Mammary epithelial cell (primary cell): Measurements from ENCODE around the gene PAK1.

Experiments
- EZH2 ChIP-seq: IDR thresholded peaks from 2 replicates; pipeline ENCODE4 v1.6.1; 2012; ENCODE audit warnings: low read length, inconsistent platforms, borderline replicate concordance
- TF ChIP-seq, protein P1 (sequence below), 2 donors: IDR thresholded peaks in 1 of 2; conservative IDR thresholded peaks in 1 of 2; 2 replicates each; pipeline ENCODE4 v1.5.1; 2011 to 2012; ENCODE audit warnings: inconsistent platforms in 2 of 2, low read length in 2 of 2, mild to moderate bottlenecking in 2 of 2, control low read depth in 1 of 2, low read depth in 1 of 2; ENCODE audit not compliant: insufficient read depth in 1 of 2; ENCODE audit errors: extremely low read depth in 1 of 2

- TF ChIP-seq, protein P1, sequence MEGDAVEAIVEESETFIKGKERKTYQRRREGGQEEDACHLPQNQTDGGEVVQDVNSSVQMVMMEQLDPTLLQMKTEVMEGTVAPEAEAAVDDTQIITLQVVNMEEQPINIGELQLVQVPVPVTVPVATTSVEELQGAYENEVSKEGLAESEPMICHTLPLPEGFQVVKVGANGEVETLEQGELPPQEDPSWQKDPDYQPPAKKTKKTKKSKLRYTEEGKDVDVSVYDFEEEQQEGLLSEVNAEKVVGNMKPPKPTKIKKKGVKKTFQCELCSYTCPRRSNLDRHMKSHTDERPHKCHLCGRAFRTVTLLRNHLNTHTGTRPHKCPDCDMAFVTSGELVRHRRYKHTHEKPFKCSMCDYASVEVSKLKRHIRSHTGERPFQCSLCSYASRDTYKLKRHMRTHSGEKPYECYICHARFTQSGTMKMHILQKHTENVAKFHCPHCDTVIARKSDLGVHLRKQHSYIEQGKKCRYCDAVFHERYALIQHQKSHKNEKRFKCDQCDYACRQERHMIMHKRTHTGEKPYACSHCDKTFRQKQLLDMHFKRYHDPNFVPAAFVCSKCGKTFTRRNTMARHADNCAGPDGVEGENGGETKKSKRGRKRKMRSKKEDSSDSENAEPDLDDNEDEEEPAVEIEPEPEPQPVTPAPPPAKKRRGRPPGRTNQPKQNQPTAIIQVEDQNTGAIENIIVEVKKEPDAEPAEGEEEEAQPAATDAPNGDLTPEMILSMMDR (conservative IDR thresholded peaks at IDR 0.05 in 1 of 2, IDR thresholded peaks at IDR 0.05 in 1 of 2; ENCODE audit: extremely low read depth in 1 of 2, insufficient read depth in 1 of 2, low read depth in 1 of 2, low read length in 2 of 2) = no peak
- no peak for TF ChIP-seq EZH2
Observed at GRCh38 chr11:77345621-77346020, 128.3 kb downstream of the PAK1 start.
